Fibroblast of lung (primary cell): ENCODE data around the gene PSMC5. TPM values are rescaled to one million over a fixed set of nuclear protein-coding genes. Genes with fewer than 3 reads are reported as not detected.

ENCODE experiments used
- DNase-seq, 2 donors: peaks; one replicate each; pipeline versions ENCODE4 v3.0.0 to v3.0.0-alpha.2; 2010; ENCODE audit warnings: low read depth in 2 of 2
- H2AFZ ChIP-seq: 2 replicates; pipeline ENCODE4 v1.5.1; 2012; ENCODE audit warnings: low read length, control low read depth, inconsistent platforms
- H3K27ac ChIP-seq: 2 replicates; pipeline ENCODE4 v1.5.1; 2011; ENCODE audit warnings: low read length, control low read depth; ENCODE audit not compliant: insufficient read depth
- H3K27me3 ChIP-seq: 2 replicates; pipeline ENCODE4 v1.5.1; 2011; ENCODE audit warnings: mild to moderate bottlenecking, low read length; ENCODE audit not compliant: control insufficient read depth, insufficient read depth
- H3K36me3 ChIP-seq: 2 replicates; pipeline ENCODE4 v1.5.1; 2011; ENCODE audit warnings: low read length; ENCODE audit not compliant: control insufficient read depth, insufficient read depth
- H3K4me1 ChIP-seq: 2 replicates; pipeline ENCODE4 v1.5.1; 2011; ENCODE audit warnings: low read length; ENCODE audit not compliant: control insufficient read depth, insufficient read depth; ENCODE audit errors: extremely low read depth
- H3K4me2 ChIP-seq: 2 replicates; pipeline ENCODE4 v1.5.1; 2011; ENCODE audit warnings: low read length, control low read depth; ENCODE audit not compliant: insufficient read depth; ENCODE audit errors: extremely low read depth
- H3K4me3 ChIP-seq, 4 experiments: fragments of 200-600 bp in 1 of 4; sonication (generic) in 1 of 4; replicated peaks in 1 of 4; 2 replicates each; pipeline ENCODE4 v1.5.1; 2011 to 2016; ENCODE audit warnings: low read length in 4 of 4, low read depth in 3 of 4, mild to moderate bottlenecking in 3 of 4, control low read depth in 2 of 4, inconsistent platforms in 1 of 4, mixed read lengths in 1 of 4; ENCODE audit not compliant: insufficient read depth in 1 of 4; ENCODE audit errors: control extremely low read depth in 1 of 4
- H3K79me2 ChIP-seq: 2 replicates; pipeline ENCODE4 v1.5.1; 2012; ENCODE audit warnings: mild to moderate bottlenecking, low read length, inconsistent platforms; ENCODE audit not compliant: control insufficient read depth, insufficient read depth
- H3K9ac ChIP-seq: 2 replicates; pipeline ENCODE4 v1.5.1; 2011; ENCODE audit warnings: mild to moderate bottlenecking, low read length, control low read depth; ENCODE audit not compliant: insufficient read depth
- H3K9me3 ChIP-seq: 2 replicates; pipeline ENCODE4 v1.5.1; 2012; ENCODE audit warnings: low read depth, low read length; ENCODE audit not compliant: control insufficient read depth, insufficient read depth
- H4K20me1 ChIP-seq: 2 replicates; pipeline ENCODE4 v1.5.1; 2011; ENCODE audit warnings: low read length; ENCODE audit not compliant: control insufficient read depth, insufficient read depth; ENCODE audit errors: extremely low read depth
- EZH2 ChIP-seq: IDR thresholded peaks from 2 replicates; pipeline ENCODE4 v1.5.1; 2012; ENCODE audit warnings: low read length, control low read depth, mild to moderate bottlenecking; ENCODE audit errors: missing control alignments
- polyA plus RNA-seq, 2 donors: library from polyadenylated mRNA; depleted of rRNA in 1 of 2; stranded (reverse) in 1 of 2; unstranded in 1 of 2; fragments of >200 nt; gene quantifications; 2 replicates each; pipeline ENCODE4 v1.2.1, GENCODE V29; 2011 to 2012; ENCODE audit warnings: missing spikeins in 1 of 2
- total RNA-seq: library from RNA; depleted of rRNA; stranded (reverse); fragments of >200 nt; gene quantifications from 2 replicates; pipeline ENCODE4 v1.2.1, GENCODE V29; 2014
- TF ChIP-seq, protein P1 (sequence below), 2 donors: IDR thresholded peaks in 1 of 2; conservative IDR thresholded peaks in 1 of 2; 1 replicate in 1 of 2; 2 replicates in 1 of 2; pipeline ENCODE4 v1.5.1; 2011 to 2012; ENCODE audit warnings: low read length in 2 of 2, control low read depth in 1 of 2, inconsistent platforms in 1 of 2, low read depth in 1 of 2, mild to moderate bottlenecking in 1 of 2

Gene PSMC5
- total and polyA plus RNA-seq, 2 donors (not counting 1 experiment from before 2014, with no cell fraction given), result 66.9 to 216 TPM

GRCh38 chr17:63847525-63848249, 20.5 kb downstream of the PSMC5 start:
- Histone ChIP-seq H3K9ac (no peak overlapping the region), H3K27me3 (no peaks in the 10 kb centered on the region), H3K4me3 (no peak overlapping the region), H2AFZ (no peak overlapping the region), H3K4me1 (peaks cover 3% of the 10 kb centered on the region), H3K79me2 (no peaks in the 10 kb centered on the region), H3K4me2 (no peak overlapping the region), H3K27ac (no peak overlapping the region), H4K20me1 (no peaks in the 10 kb centered on the region), H3K9me3 (no peaks in the 10 kb centered on the region), H3K36me3 (no peaks in the 10 kb centered on the region)
- DNase-seq, result no peak
- TF ChIP-seq, protein P1, sequence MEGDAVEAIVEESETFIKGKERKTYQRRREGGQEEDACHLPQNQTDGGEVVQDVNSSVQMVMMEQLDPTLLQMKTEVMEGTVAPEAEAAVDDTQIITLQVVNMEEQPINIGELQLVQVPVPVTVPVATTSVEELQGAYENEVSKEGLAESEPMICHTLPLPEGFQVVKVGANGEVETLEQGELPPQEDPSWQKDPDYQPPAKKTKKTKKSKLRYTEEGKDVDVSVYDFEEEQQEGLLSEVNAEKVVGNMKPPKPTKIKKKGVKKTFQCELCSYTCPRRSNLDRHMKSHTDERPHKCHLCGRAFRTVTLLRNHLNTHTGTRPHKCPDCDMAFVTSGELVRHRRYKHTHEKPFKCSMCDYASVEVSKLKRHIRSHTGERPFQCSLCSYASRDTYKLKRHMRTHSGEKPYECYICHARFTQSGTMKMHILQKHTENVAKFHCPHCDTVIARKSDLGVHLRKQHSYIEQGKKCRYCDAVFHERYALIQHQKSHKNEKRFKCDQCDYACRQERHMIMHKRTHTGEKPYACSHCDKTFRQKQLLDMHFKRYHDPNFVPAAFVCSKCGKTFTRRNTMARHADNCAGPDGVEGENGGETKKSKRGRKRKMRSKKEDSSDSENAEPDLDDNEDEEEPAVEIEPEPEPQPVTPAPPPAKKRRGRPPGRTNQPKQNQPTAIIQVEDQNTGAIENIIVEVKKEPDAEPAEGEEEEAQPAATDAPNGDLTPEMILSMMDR (conservative IDR thresholded peaks at IDR 0.05 in 1 of 2, IDR thresholded peaks at IDR 0.05 in 1 of 2; ENCODE audit: low read depth in 1 of 2, low read length in 2 of 2), result no peak

- Histone ChIP-seq H3K4me3 (peak overlapping the region in 3 of 4 experiments; percentile 19 to 38 (median 32)), H3K9ac (peak overlapping the region; percentile 57), H4K20me1 (no peaks in the 10 kb centered on the region), H3K27ac (peak overlapping the region; percentile 57), H3K4me1 (no peaks in the 10 kb centered on the region), H3K36me3 (no peaks in the 10 kb centered on the region), H3K4me2 (peak overlapping the region; percentile 58), H3K9me3 (no peaks in the 10 kb centered on the region), H2AFZ (peak overlapping the region; percentile 99), H3K79me2 (no peaks in the 10 kb centered on the region), H3K27me3 (no peaks in the 10 kb centered on the region)
- peak; percentile 82 to 88 for DNase-seq
- TF ChIP-seq, protein P1 (conservative IDR thresholded peaks at IDR 0.05 in 1 of 2, IDR thresholded peaks at IDR 0.05 in 1 of 2; ENCODE audit: low read depth in 1 of 2, low read length in 2 of 2), result peak; percentile 40 to 49
- no peak for TF ChIP-seq EZH2
These were observed 21.8 kb downstream of the PSMC5 start for GRCh38 chr17:63848834-63849689.

DNA sequence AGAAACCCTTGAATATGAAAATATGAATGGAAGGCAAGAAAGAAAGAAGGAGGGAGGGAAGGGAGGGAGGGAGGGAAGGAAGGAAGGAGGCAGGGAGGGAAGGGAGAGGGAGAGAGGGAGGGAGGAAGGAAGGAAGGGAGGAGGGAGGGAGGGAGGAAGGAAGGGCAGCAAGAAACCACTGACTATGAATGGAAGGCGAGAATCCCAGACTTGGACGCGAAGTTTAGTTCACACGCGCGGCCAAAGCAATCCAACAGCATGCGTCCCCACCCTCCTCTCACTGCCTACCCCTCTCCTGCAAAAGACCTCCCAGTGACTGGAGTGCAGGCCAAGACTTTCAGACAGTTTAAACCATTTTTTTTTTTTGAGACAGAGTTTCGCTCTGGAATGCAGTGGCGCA, 23.2 kb downstream of the PSMC5 start:
- no peak for TF ChIP-seq EZH2
- TF ChIP-seq, protein P1 (conservative IDR thresholded peaks at IDR 0.05 in 1 of 2, IDR thresholded peaks at IDR 0.05 in 1 of 2; ENCODE audit: low read depth in 1 of 2, low read length in 2 of 2), result no peak
- Histone ChIP-seq H3K27ac (no peak overlapping the region), H3K4me2 (no peak overlapping the region), H3K36me3 (no peaks in the 10 kb centered on the region), H3K27me3 (no peaks in the 10 kb centered on the region), H2AFZ (no peak overlapping the region), H3K4me3 (no peak overlapping the region), H3K9me3 (no peaks in the 10 kb centered on the region), H3K9ac (no peak overlapping the region), H3K79me2 (no peaks in the 10 kb centered on the region), H4K20me1 (no peaks in the 10 kb centered on the region), H3K4me1 (no peaks in the 10 kb centered on the region)
- no peak for DNase-seq
